Mesothelial cell of epicardium (in vitro differentiated cells): ENCODE results near the gene SMAD9. TPM values are rescaled to one million over a fixed set of nuclear protein-coding genes. Genes with fewer than 3 reads are reported as not detected.
A peak's percentile ranks its signal among the peaks of the same experiment; 100 is the strongest.

Experiments
- DNase-seq, 2 experiments: peaks; one replicate each; pipeline ENCODE4 v3.0.0; 2021; ENCODE audit warnings: low spot score in 2 of 2; ENCODE audit not compliant: unreplicated experiment in 2 of 2
- H3K27ac Mint-ChIP-seq: 2 replicates; pipeline ENCODE4 v1.8.0; 2021; ENCODE audit warnings: mixed read lengths
- H3K27me3 Mint-ChIP-seq: 2 replicates; pipeline ENCODE4 v1.8.0; 2021; ENCODE audit warnings: low read depth, mixed read lengths
- H3K36me3 Mint-ChIP-seq: 2 replicates; pipeline ENCODE4 v1.8.0; 2021; ENCODE audit warnings: mixed read lengths
- H3K4me1 Mint-ChIP-seq: 2 replicates; pipeline ENCODE4 v1.8.0; 2021; ENCODE audit warnings: mixed read lengths
- H3K4me3 Mint-ChIP-seq: 2 replicates; pipeline ENCODE4 v1.8.0; 2021; ENCODE audit warnings: mild to moderate bottlenecking, moderate library complexity, mixed read lengths
- H3K9me3 Mint-ChIP-seq: 2 replicates; pipeline ENCODE4 v1.8.0; 2021; ENCODE audit warnings: mixed read lengths
- total RNA-seq: library from RNA; stranded (reverse); gene quantifications from 3 replicates; pipeline ENCODE4 v1.2.1, GENCODE V29; 2021
- TF ChIP-seq, protein P1 (sequence below): fragments of 200-600 bp; sonication (generic); IDR thresholded peaks from one replicate; pipeline ENCODE4 v1.5.0; 2021; ENCODE audit warnings: antibody characterized with exemption; ENCODE audit not compliant: unreplicated experiment

SMAD9 gene
- total RNA-seq, 1 donor from 2014 or later, result 30.9 TPM

DNA sequence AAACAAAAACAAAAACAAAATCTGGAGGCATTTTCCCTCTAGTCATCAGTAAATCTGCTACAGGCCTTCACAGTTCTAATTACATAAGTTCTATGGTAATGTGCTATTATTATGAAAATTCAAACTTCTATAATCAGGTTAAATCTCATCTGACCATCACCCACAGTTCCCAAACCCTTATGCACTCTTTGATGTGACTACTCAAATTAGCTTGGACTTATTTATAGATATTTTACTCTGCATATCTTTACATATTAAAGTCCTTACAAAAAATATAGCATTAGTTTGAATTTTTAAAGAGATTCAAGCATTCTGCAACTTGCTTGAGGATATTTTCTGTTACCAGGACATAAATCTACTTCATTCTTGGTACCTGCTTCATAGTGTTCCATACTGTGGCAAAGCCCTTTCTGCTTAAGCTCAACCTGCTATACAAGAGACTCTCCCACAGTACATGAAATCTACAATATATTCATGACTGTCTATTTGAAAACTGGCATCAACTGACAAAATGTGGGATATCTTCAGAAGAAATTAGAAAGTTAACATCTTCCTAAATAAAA is 22.9 kb downstream of the SMAD9 start:
- H3K9me3 Mint-ChIP-seq, result peaks cover 32% of the 10 kb centered on the region
- DNase-seq, result no peak
- H3K27ac Mint-ChIP-seq, result no peak overlapping the region
- no peak overlapping the region for H3K4me3 Mint-ChIP-seq
- TF ChIP-seq, protein P1, sequence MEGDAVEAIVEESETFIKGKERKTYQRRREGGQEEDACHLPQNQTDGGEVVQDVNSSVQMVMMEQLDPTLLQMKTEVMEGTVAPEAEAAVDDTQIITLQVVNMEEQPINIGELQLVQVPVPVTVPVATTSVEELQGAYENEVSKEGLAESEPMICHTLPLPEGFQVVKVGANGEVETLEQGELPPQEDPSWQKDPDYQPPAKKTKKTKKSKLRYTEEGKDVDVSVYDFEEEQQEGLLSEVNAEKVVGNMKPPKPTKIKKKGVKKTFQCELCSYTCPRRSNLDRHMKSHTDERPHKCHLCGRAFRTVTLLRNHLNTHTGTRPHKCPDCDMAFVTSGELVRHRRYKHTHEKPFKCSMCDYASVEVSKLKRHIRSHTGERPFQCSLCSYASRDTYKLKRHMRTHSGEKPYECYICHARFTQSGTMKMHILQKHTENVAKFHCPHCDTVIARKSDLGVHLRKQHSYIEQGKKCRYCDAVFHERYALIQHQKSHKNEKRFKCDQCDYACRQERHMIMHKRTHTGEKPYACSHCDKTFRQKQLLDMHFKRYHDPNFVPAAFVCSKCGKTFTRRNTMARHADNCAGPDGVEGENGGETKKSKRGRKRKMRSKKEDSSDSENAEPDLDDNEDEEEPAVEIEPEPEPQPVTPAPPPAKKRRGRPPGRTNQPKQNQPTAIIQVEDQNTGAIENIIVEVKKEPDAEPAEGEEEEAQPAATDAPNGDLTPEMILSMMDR, result no peak
- H3K36me3 Mint-ChIP-seq, result peaks cover 40% of the 10 kb centered on the region
- H3K4me1 Mint-ChIP-seq, result peaks cover 4% of the 10 kb centered on the region
- no peaks in the 10 kb centered on the region for H3K27me3 Mint-ChIP-seq

GRCh38 chr13:36891752-36892151 is 28.3 kb downstream of the SMAD9 start:
- TF ChIP-seq, protein P1, result no peak
- no peaks in the 10 kb centered on the region for H3K9me3 Mint-ChIP-seq
- no peaks in the 10 kb centered on the region for H3K27me3 Mint-ChIP-seq
- H3K27ac Mint-ChIP-seq, result peak overlapping the region; percentile 10
- H3K36me3 Mint-ChIP-seq, result peaks cover 10% of the 10 kb centered on the region
- peaks cover 16% of the 10 kb centered on the region for H3K4me1 Mint-ChIP-seq
- H3K4me3 Mint-ChIP-seq, result no peak overlapping the region
- no peak for DNase-seq

- DNase-seq, result no peak
- Mint-ChIP-seq H3K9me3 (no peaks in the 10 kb centered on the region), H3K4me3 (no peak overlapping the region), H3K27ac (no peak overlapping the region), H3K4me1 (peaks cover 16% of the 10 kb centered on the region), H3K36me3 (peaks cover 5% of the 10 kb centered on the region), H3K27me3 (no peaks in the 10 kb centered on the region)
- TF ChIP-seq, protein P1, result no peak
Observed at GRCh38 chr13:36888645-36889044, 31.4 kb downstream of the SMAD9 start.

- TF ChIP-seq, protein P1, result no peak
- no peak overlapping the region for H3K27ac Mint-ChIP-seq
- DNase-seq, result no peak
- H3K27me3 Mint-ChIP-seq, result no peaks in the 10 kb centered on the region
- peaks cover 19% of the 10 kb centered on the region for H3K4me1 Mint-ChIP-seq
- H3K9me3 Mint-ChIP-seq, result no peaks in the 10 kb centered on the region
- no peak overlapping the region for H3K4me3 Mint-ChIP-seq
- peaks cover 5% of the 10 kb centered on the region for H3K36me3 Mint-ChIP-seq
Observed at GRCh38 chr13:36887758-36888521, 32.1 kb downstream of the SMAD9 start.

DNA sequence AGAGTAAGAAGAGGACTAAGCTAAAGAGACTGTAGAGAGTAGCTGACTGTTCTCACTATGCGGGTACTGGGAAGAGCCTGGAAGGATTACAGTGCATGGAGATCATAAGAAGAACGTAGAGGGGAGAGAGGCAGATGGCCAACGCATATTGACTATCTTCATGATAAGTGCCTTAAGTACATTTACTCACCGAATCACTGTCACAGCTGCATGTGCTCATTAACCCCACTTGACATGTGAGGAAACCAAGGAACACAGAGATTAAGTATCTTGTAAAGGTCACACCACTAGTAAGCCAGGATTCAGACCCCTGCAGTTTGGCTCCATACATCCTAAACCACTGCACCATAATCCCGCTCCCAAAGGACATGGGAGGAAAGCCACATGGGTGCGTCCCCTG is 34.1 kb downstream of the SMAD9 start:
- Mint-ChIP-seq H3K9me3 (no peaks in the 10 kb centered on the region), H3K4me3 (no peak overlapping the region), H3K27me3 (no peaks in the 10 kb centered on the region), H3K27ac (no peak overlapping the region), H3K4me1 (peaks cover 14% of the 10 kb centered on the region), H3K36me3 (peaks cover 5% of the 10 kb centered on the region)
- no peak for DNase-seq
- TF ChIP-seq, protein P1, result no peak
